Measurements from ENCODE around the gene FGFR2. TPM values are rescaled to one million over a fixed set of nuclear protein-coding genes. Genes with fewer than 3 reads are reported as not detected.

The FGFR2 gene
- total and polyA plus RNA-seq, 3 experiments from 2014 or later: 0.11 to 1.3 (median 0.13) TPM

DNA sequence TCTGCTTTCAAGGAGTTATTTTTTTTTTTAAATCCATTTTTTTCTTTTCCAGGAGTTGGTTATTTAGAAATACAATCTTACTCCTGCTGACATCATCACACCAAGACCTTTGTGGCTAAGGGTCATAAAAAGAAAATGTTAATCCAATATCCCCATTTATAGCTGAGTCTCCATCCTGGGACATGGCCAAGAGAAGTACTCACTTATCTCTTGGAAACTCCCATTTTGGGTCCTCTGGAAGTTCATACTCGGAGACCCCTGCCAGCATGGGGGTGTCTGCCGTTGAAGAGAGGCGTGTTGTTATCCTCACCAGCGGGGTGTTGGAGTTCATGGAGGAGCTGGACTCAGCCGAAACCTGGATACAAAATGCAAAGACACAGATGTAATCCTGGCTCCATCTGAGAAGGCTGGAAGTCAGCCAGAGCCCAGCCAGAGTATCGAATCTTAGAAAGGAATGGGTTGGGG is 94.6 kb downstream of the FGFR2 start:
- H3K4me1 Mint-ChIP-seq: no peaks in the 10 kb centered on the region
- no peak overlapping the region for H3K4me3 Mint-ChIP-seq
- Histone ChIP-seq H3K4me1 (ENCODE audit: insufficient read depth, low read length) (no peaks in the 10 kb centered on the region), H3K27ac (ENCODE audit: low read depth, low read length) (no peak overlapping the region), H3K9me3 (ENCODE audit: low read length) (no peaks in the 10 kb centered on the region), H3K36me3 (ENCODE audit: insufficient read depth, low read length) (no peaks in the 10 kb centered on the region), H3K4me3 (ENCODE audit: low read length) (no peak overlapping the region), H3K27me3 (ENCODE audit: insufficient read depth, low read length, poor library complexity, severe bottlenecking) (no peaks in the 10 kb centered on the region)
- no peak overlapping the region for H3K27ac Mint-ChIP-seq
- no peaks in the 10 kb centered on the region for H3K9me3 Mint-ChIP-seq
- ChIA-PET POLR2A (no interaction called here), CTCF (no interaction called here)
- H3K36me3 Mint-ChIP-seq: no peaks in the 10 kb centered on the region
- no peak for DNase-seq
- no peaks in the 10 kb centered on the region for H3K27me3 Mint-ChIP-seq

DNA sequence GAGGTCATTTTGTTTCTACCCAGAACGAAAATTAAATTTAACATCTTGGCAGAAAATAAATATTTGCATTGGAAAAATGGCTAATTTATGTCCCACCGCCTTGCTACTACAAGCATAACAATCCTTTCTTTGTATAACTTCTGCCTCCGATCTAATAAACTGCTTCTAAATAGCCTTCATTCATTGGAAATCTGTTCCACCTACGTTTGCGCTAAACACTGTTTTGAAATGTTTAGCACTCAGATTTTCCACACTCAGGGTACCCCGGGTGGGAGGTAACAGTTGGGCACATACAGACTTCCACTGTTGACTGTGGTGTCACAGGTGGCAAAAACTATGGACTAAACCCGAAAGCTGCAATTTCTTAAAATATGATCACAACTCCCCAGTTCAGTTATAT is 96.4 kb downstream of the FGFR2 start:
- Mint-ChIP-seq H3K4me3 (no peak overlapping the region), H3K36me3 (no peaks in the 10 kb centered on the region), H3K27ac (no peak overlapping the region), H3K27me3 (no peaks in the 10 kb centered on the region), H3K4me1 (no peaks in the 10 kb centered on the region), H3K9me3 (no peaks in the 10 kb centered on the region)
- Histone ChIP-seq H3K9me3 (ENCODE audit: low read length) (no peaks in the 10 kb centered on the region), H3K4me3 (ENCODE audit: low read length) (no peak overlapping the region), H3K36me3 (ENCODE audit: insufficient read depth, low read length) (no peaks in the 10 kb centered on the region), H3K27me3 (ENCODE audit: insufficient read depth, low read length, poor library complexity, severe bottlenecking) (no peaks in the 10 kb centered on the region), H3K4me1 (ENCODE audit: insufficient read depth, low read length) (no peaks in the 10 kb centered on the region), H3K27ac (ENCODE audit: low read depth, low read length) (no peak overlapping the region)
- DNase-seq: no peak
- ChIA-PET POLR2A (no interaction called here), CTCF (no interaction called here)

DNA sequence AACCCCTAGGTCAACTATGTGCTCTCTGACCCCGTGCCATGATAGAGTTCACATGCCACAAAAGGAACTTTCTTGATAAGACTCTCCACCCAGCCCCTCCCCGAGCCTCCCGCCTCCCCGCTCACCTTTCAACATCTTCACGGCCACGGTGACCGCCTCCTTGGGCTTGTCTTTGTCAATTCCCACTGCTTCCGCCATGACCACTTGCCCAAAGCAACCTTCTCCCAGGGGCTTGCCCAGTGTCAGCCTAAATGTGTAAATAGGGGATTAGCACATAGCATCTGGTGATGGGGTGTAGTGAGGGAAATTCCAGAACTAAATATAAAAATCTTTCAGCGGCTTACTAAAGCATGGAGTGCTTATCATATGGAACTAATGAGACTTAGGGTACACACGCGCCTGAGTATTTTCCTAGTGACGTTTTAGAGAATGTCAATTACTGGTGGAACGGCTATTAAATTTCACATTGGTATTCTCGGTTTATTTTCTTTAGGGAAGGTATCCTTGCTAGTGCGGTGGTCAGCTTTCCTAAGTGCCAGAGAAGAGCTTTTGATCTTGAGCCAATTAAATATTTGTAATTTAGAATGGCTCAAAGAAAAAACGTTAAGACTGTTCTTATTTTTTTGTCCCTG is 97.4 kb downstream of the FGFR2 start:
- H3K4me1 ChIP-seq (ENCODE audit: insufficient read depth, low read length): no peaks in the 10 kb centered on the region
- no peak for DNase-seq
- no peaks in the 10 kb centered on the region for H3K36me3 ChIP-seq (ENCODE audit: insufficient read depth, low read length)
- H3K4me3 ChIP-seq (ENCODE audit: low read length): no peak overlapping the region
- POLR2A ChIA-PET: no interaction called here
- no peaks in the 10 kb centered on the region for H3K9me3 ChIP-seq (ENCODE audit: low read length)
- H3K27ac ChIP-seq (ENCODE audit: low read depth, low read length): no peak overlapping the region
- no peaks in the 10 kb centered on the region for H3K36me3 Mint-ChIP-seq
- no peak overlapping the region for H3K27ac Mint-ChIP-seq
- no peak overlapping the region for H3K4me3 Mint-ChIP-seq
- no peaks in the 10 kb centered on the region for H3K27me3 ChIP-seq (ENCODE audit: insufficient read depth, low read length, poor library complexity, severe bottlenecking)
- H3K9me3 Mint-ChIP-seq: no peaks in the 10 kb centered on the region
- no peaks in the 10 kb centered on the region for H3K27me3 Mint-ChIP-seq
- no peaks in the 10 kb centered on the region for H3K4me1 Mint-ChIP-seq
- CTCF ChIA-PET: no interaction called here

DNA sequence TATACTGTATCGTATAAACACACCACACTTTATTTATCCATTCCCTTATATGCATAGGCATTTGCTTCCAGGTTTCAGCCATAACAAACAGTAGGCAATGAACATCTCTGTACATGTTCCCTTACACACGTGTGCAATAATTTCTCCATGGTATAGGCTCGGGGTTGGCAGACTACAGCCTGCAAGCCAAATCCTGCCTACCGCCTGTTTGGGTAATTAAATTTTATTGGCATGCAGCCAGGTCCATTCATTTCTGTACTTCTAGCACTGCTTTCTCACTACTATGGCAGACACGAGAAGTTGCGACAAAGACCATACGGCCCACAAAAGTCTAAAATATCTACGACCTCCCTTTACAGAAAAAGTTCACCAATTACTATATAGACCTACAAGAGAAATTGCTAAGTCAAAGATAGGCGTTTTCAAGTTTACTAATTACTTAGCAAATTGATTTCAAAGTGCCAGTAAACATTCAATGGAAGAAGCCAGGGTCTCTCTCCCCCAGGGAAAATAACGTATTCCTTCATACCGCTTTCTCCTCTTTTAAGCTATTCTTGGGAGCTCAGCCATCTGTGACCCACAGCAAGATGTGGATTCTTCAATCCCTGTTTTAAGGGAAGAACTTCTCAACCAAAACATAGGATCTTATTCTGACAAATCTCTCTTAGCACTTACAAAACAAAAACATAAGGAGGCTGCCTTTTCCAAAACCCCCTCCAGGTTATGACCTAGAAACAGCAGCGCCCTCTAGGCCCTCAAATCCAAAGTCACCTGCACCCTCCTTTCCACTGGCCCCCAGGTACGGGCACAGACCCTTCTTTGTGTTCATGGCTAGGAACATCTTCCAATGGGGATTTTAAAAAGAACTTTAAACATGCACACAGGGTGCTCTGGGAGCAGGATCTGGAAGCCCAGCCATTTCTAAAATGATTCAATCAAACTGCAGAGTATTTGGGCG is 100.5 kb downstream of the FGFR2 start:
- Histone ChIP-seq H3K4me1 (ENCODE audit: insufficient read depth, low read length) (no peaks in the 10 kb centered on the region), H3K27ac (ENCODE audit: low read depth, low read length) (no peak overlapping the region), H3K4me3 (ENCODE audit: low read length) (no peak overlapping the region), H3K27me3 (ENCODE audit: insufficient read depth, low read length, poor library complexity, severe bottlenecking) (no peaks in the 10 kb centered on the region), H3K9me3 (ENCODE audit: low read length) (no peaks in the 10 kb centered on the region), H3K36me3 (ENCODE audit: insufficient read depth, low read length) (no peaks in the 10 kb centered on the region)
- Mint-ChIP-seq H3K36me3 (no peaks in the 10 kb centered on the region), H3K4me1 (no peaks in the 10 kb centered on the region), H3K27me3 (peaks cover 4% of the 10 kb centered on the region in 2 donors), H3K9me3 (peaks cover 0 to 9% (median 0%) of the 10 kb centered on the region in 5 donors), H3K27ac (peak overlapping the region in 1 of 8 donors; percentile 2), H3K4me3 (no peak overlapping the region)
- DNase-seq: no peak
- CTCF ChIA-PET: no interaction called here
- POLR2A ChIA-PET: no interaction called here

DNA sequence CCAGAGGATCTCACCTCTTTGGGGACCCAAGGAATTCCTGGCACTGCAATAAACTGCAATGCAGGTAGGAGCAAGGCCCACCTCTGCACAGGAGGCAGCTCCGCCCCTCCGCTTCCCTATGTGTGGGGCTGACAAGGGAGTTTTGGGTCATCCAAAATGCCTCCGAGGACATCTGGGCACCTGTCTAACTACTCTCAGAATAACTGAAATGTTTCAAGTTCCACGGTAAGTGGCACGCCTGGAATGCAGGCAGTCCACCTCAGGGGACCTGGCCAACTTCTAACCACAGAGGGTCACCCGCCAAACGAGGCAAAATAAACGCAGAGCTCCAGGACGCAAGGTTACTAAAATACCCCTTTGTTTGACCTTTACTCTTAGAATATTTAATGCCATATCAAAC is 102.5 kb downstream of the FGFR2 start:
- no peak overlapping the region for H3K4me3 Mint-ChIP-seq
- Histone ChIP-seq H3K27ac (ENCODE audit: low read depth, low read length) (no peak overlapping the region), H3K27me3 (ENCODE audit: insufficient read depth, low read length, poor library complexity, severe bottlenecking) (no peaks in the 10 kb centered on the region), H3K4me3 (ENCODE audit: low read length) (no peak overlapping the region), H3K9me3 (ENCODE audit: low read length) (no peaks in the 10 kb centered on the region), H3K4me1 (ENCODE audit: insufficient read depth, low read length) (no peaks in the 10 kb centered on the region), H3K36me3 (ENCODE audit: insufficient read depth, low read length) (no peaks in the 10 kb centered on the region)
- no peak for DNase-seq
- no peaks in the 10 kb centered on the region for H3K4me1 Mint-ChIP-seq
- peaks cover 4 to 6% of the 10 kb centered on the region in 2 donors for H3K27me3 Mint-ChIP-seq
- H3K27ac Mint-ChIP-seq: no peak overlapping the region
- no peaks in the 10 kb centered on the region for H3K36me3 Mint-ChIP-seq
- ChIA-PET POLR2A (no interaction called here), CTCF (no interaction called here)
- peaks cover 0 to 9% (median 0%) of the 10 kb centered on the region in 5 donors for H3K9me3 Mint-ChIP-seq

DNA sequence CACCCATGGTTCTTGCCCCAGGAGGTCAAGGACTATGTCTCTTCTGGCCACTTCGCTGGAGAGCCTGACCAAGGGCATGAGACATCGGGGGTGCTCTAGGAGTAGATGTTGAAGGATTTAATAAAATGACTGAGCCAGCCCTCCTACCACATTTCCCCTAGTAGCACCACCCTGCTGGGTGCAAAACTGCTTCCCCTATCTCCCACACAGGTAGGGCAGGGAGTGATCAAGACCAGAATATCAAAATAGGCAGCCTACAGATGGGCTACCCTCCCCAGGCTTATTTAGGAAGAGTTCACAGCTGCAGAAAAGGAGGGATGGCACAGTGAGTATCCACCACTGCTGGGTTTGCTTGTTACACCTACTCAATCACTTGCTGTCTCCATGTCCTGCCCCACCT is 103.9 kb downstream of the FGFR2 start:
- Histone ChIP-seq H3K9me3 (ENCODE audit: low read length) (no peaks in the 10 kb centered on the region), H3K36me3 (ENCODE audit: insufficient read depth, low read length) (no peaks in the 10 kb centered on the region), H3K27me3 (ENCODE audit: insufficient read depth, low read length, poor library complexity, severe bottlenecking) (no peaks in the 10 kb centered on the region), H3K27ac (ENCODE audit: low read depth, low read length) (no peak overlapping the region), H3K4me3 (ENCODE audit: low read length) (no peak overlapping the region), H3K4me1 (ENCODE audit: insufficient read depth, low read length) (no peaks in the 10 kb centered on the region)
- ChIA-PET CTCF (no interaction called here), POLR2A (no interaction called here)
- Mint-ChIP-seq H3K27me3 (peaks cover 4 to 6% of the 10 kb centered on the region in 2 donors), H3K4me3 (no peak overlapping the region), H3K27ac (no peak overlapping the region), H3K36me3 (no peaks in the 10 kb centered on the region), H3K4me1 (no peaks in the 10 kb centered on the region), H3K9me3 (peaks cover 0 to 12% (median 2%) of the 10 kb centered on the region in 5 donors)
- DNase-seq: no peak

DNA sequence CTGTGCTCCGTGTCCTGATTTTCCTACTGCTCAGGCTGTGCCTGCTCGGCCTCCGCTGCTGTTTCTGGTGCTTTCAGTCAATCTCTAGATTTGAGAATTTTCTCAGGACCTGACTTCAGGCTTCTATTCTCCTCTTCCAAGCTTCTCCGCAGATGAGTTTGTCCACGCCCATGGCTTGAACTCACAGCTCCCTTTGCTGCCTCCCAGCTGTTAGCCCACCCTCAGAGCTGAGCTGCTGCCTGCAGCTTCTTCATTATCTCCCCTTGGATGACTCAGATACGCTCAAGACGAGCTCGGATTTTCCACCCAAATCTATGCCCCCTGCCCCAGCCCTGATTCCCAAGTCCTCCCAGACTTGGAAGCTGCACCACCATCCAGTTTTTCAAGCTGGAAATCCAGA is 104.7 kb downstream of the FGFR2 start:
- Mint-ChIP-seq H3K9me3 (peaks cover 0 to 12% (median 2%) of the 10 kb centered on the region in 5 donors), H3K36me3 (no peaks in the 10 kb centered on the region), H3K4me1 (no peaks in the 10 kb centered on the region), H3K27me3 (peaks cover 4 to 6% of the 10 kb centered on the region in 2 donors), H3K27ac (no peak overlapping the region), H3K4me3 (no peak overlapping the region)
- Histone ChIP-seq H3K27ac (ENCODE audit: low read depth, low read length) (no peak overlapping the region), H3K36me3 (ENCODE audit: insufficient read depth, low read length) (no peaks in the 10 kb centered on the region), H3K9me3 (ENCODE audit: low read length) (no peaks in the 10 kb centered on the region), H3K4me3 (ENCODE audit: low read length) (no peak overlapping the region), H3K4me1 (ENCODE audit: insufficient read depth, low read length) (no peaks in the 10 kb centered on the region), H3K27me3 (ENCODE audit: insufficient read depth, low read length, poor library complexity, severe bottlenecking) (no peaks in the 10 kb centered on the region)
- ChIA-PET POLR2A (no interaction called here), CTCF (no interaction called here)
- DNase-seq: no peak

DNA sequence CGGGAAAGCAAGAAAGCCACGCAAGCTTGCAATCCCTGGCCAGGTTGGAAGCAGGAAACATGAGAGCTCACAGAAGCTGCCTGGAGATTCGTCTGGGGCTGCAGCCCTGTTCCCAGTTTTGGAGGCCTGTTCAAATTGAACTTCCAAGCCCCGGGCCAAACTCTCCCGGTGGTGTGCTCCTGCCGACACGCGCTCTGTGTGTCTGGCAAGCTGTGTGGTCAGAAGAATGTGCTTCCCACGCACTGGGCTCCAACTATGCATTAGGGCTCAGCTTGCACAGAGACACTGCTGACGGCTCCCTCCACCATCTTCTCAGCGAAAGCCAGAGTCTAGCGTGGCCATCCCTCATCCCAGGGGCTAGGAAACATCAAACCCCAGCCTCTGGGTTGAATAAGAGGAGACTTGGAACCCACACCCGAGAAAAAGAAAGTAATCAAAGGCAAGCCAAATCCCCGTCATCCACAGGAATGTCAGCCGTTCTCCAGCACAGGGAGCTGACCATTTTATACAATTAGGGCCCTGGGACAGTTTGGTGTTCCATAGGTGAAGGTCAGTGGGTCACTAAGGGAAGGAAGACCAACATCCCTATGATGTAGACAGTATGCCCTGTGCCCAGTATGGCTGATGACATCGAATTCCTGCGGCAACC is 107.2 kb downstream of the FGFR2 start:
- Mint-ChIP-seq H3K27ac (no peak overlapping the region), H3K9me3 (peaks cover 0 to 12% (median 2%) of the 10 kb centered on the region in 5 donors), H3K4me1 (no peaks in the 10 kb centered on the region), H3K36me3 (no peaks in the 10 kb centered on the region), H3K4me3 (no peak overlapping the region), H3K27me3 (peaks cover 4 to 6% of the 10 kb centered on the region in 2 donors)
- no peak for DNase-seq
- CTCF ChIA-PET: no interaction called here
- H3K9me3 ChIP-seq (ENCODE audit: low read length): no peaks in the 10 kb centered on the region
- no peaks in the 10 kb centered on the region for H3K27me3 ChIP-seq (ENCODE audit: insufficient read depth, low read length, poor library complexity, severe bottlenecking)
- H3K36me3 ChIP-seq (ENCODE audit: insufficient read depth, low read length): no peaks in the 10 kb centered on the region
- no peaks in the 10 kb centered on the region for H3K4me1 ChIP-seq (ENCODE audit: insufficient read depth, low read length)
- POLR2A ChIA-PET: no interaction called here
- no peak overlapping the region for H3K27ac ChIP-seq (ENCODE audit: low read depth, low read length)
- H3K4me3 ChIP-seq (ENCODE audit: low read length): no peak overlapping the region

Data from CD8-positive, alpha-beta memory T cell (primary cell).